ENCODE results near the gene LRRTM2.
"Not testable (repeated sequence)": the region's sequence is repeated elsewhere in the genome, so short reads cannot be mapped to it uniquely, and the experiment has no call there.

LRRTM2 gene, protein sequence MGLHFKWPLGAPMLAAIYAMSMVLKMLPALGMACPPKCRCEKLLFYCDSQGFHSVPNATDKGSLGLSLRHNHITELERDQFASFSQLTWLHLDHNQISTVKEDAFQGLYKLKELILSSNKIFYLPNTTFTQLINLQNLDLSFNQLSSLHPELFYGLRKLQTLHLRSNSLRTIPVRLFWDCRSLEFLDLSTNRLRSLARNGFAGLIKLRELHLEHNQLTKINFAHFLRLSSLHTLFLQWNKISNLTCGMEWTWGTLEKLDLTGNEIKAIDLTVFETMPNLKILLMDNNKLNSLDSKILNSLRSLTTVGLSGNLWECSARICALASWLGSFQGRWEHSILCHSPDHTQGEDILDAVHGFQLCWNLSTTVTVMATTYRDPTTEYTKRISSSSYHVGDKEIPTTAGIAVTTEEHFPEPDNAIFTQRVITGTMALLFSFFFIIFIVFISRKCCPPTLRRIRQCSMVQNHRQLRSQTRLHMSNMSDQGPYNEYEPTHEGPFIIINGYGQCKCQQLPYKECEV

DNA sequence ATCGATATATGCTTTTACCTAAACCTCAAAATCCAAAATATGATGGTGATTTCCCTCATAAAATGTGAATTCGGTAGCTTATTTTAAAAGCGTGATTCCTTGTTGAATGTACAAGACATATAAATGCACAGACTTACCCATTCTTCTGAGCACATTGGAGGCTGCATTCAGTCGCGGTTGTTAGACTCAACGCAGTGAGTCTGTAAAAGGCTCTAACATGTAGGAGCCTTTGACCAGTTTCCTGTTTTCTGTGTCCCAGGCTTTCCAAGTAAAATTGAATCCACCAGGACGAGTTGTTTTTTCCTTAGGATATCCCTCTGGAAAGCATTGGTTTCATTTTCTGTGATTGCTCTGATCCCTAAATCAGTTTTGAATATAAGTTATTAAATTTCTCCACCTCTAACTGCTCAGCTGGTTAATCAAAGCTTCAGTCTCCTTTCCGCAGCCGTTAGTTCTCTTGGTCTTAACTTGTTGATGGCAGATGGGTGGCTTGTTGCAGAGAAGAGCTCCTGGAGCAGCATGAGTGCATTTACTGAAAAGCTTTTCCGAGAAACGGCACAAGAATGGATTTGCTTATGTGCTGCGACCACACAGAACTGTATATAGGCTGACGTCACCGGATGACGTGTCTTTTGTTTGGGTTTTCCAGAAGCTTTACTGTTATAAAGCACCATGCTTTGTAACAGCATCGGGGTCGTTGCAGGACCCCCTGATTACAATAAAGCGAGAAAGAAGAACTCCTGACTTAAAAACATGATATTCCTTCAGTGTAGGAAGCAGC, at the start of gene LRRTM2:
LRRTM2 (minus strand) TSS at position 565 of the 781 bp plus-strand sequence; CDS start at position 141, 424 bp downstream.
- DNase-seq (ENCODE audit: low read depth), result no peak
- TF ChIP-seq, protein P1, sequence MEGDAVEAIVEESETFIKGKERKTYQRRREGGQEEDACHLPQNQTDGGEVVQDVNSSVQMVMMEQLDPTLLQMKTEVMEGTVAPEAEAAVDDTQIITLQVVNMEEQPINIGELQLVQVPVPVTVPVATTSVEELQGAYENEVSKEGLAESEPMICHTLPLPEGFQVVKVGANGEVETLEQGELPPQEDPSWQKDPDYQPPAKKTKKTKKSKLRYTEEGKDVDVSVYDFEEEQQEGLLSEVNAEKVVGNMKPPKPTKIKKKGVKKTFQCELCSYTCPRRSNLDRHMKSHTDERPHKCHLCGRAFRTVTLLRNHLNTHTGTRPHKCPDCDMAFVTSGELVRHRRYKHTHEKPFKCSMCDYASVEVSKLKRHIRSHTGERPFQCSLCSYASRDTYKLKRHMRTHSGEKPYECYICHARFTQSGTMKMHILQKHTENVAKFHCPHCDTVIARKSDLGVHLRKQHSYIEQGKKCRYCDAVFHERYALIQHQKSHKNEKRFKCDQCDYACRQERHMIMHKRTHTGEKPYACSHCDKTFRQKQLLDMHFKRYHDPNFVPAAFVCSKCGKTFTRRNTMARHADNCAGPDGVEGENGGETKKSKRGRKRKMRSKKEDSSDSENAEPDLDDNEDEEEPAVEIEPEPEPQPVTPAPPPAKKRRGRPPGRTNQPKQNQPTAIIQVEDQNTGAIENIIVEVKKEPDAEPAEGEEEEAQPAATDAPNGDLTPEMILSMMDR (IDR thresholded peaks at IDR 0.05; ENCODE audit: insufficient read depth, low read depth, low read length, missing control alignments), result no peak
- H3K4me3 ChIP-seq (ENCODE audit: low read depth, low read length), result no peak within 1 kb of the TSS

DNA sequence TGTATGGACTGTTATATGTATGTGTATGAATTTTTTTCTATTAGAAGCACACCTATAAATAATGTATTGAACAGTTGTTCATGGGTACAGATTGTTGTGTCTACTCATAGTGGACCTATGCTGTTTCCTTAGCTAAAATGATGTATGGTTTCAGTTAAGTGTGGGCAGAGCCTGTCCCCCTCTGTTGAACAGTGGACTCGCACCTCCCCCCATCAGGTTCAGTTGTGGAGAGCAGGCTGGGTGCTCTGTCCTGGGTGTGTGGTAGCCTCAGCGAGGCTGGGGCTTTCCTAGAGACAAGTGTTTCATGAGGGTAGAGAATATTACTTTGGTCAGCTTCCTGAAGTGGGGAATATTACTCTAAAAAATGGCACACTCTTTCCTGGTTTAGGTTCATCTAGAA, 47.4 kb upstream of the LRRTM2 start:
- H3K4me3 ChIP-seq (ENCODE audit: low read depth, low read length), result no peak overlapping the region
- TF ChIP-seq, protein P1 (IDR thresholded peaks at IDR 0.05; ENCODE audit: insufficient read depth, low read depth, low read length, missing control alignments), result peak; percentile 11
- peak; percentile 23 for DNase-seq (ENCODE audit: low read depth)

DNA sequence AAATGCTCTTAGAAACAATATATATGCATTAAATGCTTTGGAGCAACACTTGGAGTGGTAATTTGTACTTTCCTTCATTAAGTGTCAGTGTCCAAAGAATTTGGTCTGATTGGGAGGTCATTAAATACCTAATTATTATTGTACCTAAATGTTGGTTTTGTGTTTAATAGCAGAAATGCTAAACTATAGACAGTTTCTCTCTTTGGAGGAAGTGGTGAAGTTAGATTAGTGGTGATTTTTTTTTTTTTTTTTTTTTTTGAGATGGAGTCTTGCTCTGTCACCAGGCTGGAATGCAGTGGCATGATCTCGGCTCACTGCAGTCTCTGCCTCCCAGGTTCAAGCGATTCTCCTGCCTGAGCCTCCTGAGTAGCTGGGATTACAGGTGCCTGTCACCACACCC, 46.2 kb upstream of the LRRTM2 start:
- not testable (repeated sequence) for DNase-seq (ENCODE audit: low read depth); H3K4me3 ChIP-seq (ENCODE audit: low read depth, low read length)

DNA sequence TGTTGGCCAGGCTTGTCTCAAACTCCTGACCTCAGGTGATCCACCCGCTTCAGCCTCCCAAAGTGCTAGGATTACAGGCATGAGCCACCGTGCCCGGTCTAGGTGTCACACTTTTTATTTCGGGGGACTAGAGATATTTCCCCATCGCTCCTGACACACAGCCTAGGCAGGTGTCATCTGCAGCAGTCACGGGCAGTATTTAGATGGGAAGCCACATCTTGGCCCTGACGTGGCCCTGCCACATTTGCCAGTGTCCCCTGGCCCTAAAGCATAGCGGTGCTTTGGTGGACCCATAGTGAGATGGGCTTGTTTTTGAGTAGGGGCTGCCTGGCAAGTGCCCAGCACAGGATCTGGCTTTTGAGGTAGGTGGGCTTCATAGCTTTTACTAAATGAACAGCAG, 45.0 kb upstream of the LRRTM2 start:
- H3K4me3 ChIP-seq (ENCODE audit: low read depth, low read length), result no peak overlapping the region
- TF ChIP-seq, protein P1 (IDR thresholded peaks at IDR 0.05; ENCODE audit: insufficient read depth, low read depth, low read length, missing control alignments), result no peak

DNA sequence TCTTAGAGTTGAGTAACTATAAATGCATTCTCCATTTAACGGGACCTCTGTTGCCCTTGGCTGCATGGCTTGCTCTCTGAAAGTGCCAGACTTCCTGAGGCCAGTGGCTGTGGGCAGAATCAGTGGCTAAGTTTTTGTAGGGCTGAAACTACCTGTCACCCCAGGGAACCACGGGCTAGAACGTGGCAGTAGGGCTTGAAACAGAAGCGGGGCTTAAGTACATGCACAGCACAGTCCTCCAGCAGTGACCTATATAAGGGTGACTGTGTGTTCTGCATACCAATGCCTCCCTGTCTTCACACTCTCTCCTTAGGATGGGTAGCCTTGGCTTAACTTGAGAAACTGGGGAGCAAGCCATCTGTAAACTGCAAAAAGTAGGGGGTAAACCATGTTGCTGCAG, 43.6 kb upstream of the LRRTM2 start:
- no peak overlapping the region for H3K4me3 ChIP-seq (ENCODE audit: low read depth, low read length)
- no peak for DNase-seq (ENCODE audit: low read depth)
- TF ChIP-seq, protein P1 (IDR thresholded peaks at IDR 0.05; ENCODE audit: insufficient read depth, low read depth, low read length, missing control alignments), result no peak

More for the DNA sequence above, 45.0 kb upstream of the LRRTM2 start:
- DNase-seq (ENCODE audit: low read depth), result no peak

DNA sequence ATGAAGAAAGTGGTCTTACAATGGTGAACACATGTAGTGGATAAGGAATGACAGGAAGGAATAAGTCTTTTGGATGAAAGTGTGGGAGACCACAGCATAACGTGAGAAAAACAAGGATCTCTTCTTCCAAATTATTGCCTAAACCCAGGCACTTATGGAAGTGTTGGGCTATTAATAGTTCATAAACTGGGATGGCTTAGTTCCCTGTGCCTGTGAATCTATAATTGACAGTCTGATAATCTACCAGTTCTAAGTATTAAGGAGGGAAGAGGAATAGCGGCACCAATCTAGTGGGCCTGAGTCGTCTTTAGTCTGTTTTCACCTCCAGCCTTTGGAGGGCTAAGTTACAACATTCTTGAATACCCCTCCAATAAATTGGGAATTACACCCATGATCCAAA, 39.2 kb upstream of the LRRTM2 start:
- TF ChIP-seq, protein P1 (IDR thresholded peaks at IDR 0.05; ENCODE audit: insufficient read depth, low read depth, low read length, missing control alignments), result no peak
- DNase-seq (ENCODE audit: low read depth), result no peak
- no peak overlapping the region for H3K4me3 ChIP-seq (ENCODE audit: low read depth, low read length)

DNA sequence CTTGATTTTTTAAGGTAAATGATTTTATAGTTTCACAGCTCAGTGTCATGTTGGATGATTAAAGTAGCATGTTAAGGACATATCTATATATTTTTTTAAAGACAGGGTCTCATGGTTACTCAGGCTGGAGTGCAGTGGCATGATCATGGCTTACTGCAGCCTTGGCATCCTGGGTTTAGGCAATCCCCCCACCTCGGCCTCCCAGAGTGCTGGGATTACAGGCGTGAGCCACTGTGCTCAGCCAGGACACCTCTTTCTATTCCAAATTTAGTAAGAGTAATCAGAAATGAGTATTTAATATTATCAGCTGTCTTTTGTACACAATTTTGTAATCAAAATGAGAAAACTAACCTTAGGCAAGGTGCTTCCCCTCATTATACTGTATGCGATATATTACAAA, 38.6 kb upstream of the LRRTM2 start:
- TF ChIP-seq, protein P1 (IDR thresholded peaks at IDR 0.05; ENCODE audit: insufficient read depth, low read depth, low read length, missing control alignments), result no peak
- no peak overlapping the region for H3K4me3 ChIP-seq (ENCODE audit: low read depth, low read length)
- no peak for DNase-seq (ENCODE audit: low read depth)
